Body of pancreas (tissue), 4 donors: ENCODE measurements around the gene CERT1.

Source experiments
- CTCF ChIP-seq, 7 experiments: fragments of 450-650 bp in 4 of 7; fragments of 200-600 bp in 3 of 7; sonication (generic) in 3 of 7; IDR thresholded peaks; one replicate each; pipeline ENCODE4 v1.5.1; 2016 to 2019; ENCODE audit warnings: antibody characterized with exemption in 7 of 7
- POLR2A ChIP-seq, 3 donors: fragments of 450-650 bp; IDR thresholded peaks; one replicate each; pipeline ENCODE4 v1.6.1; 2016; ENCODE audit warnings: antibody characterized with exemption in 3 of 3, mild to moderate bottlenecking in 2 of 3

- TF ChIP-seq CTCF (IDR thresholded peaks at IDR 0.05), result no peak
- no peak for TF ChIP-seq POLR2A (IDR thresholded peaks at IDR 0.05)
These were observed 41.9 kb upstream of the CERT1 start for GRCh38 chr5:75553358-75553757.
